CD4-positive, alpha-beta T cell treated with Interferon gamma for 1 hour (primary cell): ENCODE results near the gene SIPA1L2.
A peak's percentile ranks its signal among the peaks of the same experiment; 100 is the strongest.

Experiments
- DNase-seq: peaks from one replicate; pipeline ENCODE4 v3.0.0-alpha.2; 2020

SIPA1L2 gene

GRCh38 chr1:232648316-232648715 lies 18.4 kb upstream of the SIPA1L2 start:
- no peak for DNase-seq

GRCh38 chr1:232644209-232644608 lies 14.3 kb upstream of the SIPA1L2 start:
- no peak for DNase-seq

GRCh38 chr1:232643251-232643650 lies 13.3 kb upstream of the SIPA1L2 start:
- no peak for DNase-seq

GRCh38 chr1:232641507-232641906 lies 11.6 kb upstream of the SIPA1L2 start:
- DNase-seq = no peak

GRCh38 chr1:232636799-232637198 lies 6.9 kb upstream of the SIPA1L2 start:
- no peak for DNase-seq

GRCh38 chr1:232635778-232636356 lies 5.9 kb upstream of the SIPA1L2 start:
- no peak for DNase-seq

- no peak for DNase-seq
Measured at GRCh38 chr1:232635279-232635678, 5.3 kb upstream of the SIPA1L2 start.

GRCh38 chr1:232634096-232634495 lies 4.2 kb upstream of the SIPA1L2 start:
- DNase-seq = peak; percentile 41

- no peak for DNase-seq
Measured at GRCh38 chr1:232630894-232631195, 912 bp upstream of the SIPA1L2 start.

GRCh38 chr1:232629250-232630046 lies 485 bp downstream of the SIPA1L2 start:
- DNase-seq = no peak

- DNase-seq = no peak
Measured at GRCh38 chr1:232628335-232629249, 1.3 kb downstream of the SIPA1L2 start.

- no peak for DNase-seq
Measured at GRCh38 chr1:232627645-232628334, 2.1 kb downstream of the SIPA1L2 start.

GRCh38 chr1:232627171-232627570 lies 2.8 kb downstream of the SIPA1L2 start:
- no peak for DNase-seq

GRCh38 chr1:232626452-232626851 lies 3.5 kb downstream of the SIPA1L2 start:
- no peak for DNase-seq

GRCh38 chr1:232625319-232625868 lies 4.5 kb downstream of the SIPA1L2 start:
- DNase-seq = no peak

- DNase-seq = no peak
Measured at GRCh38 chr1:232624546-232625281, 5.2 kb downstream of the SIPA1L2 start.

- DNase-seq = no peak
Measured at GRCh38 chr1:232622981-232623380, 7.0 kb downstream of the SIPA1L2 start.

GRCh38 chr1:232622378-232622777 lies 7.6 kb downstream of the SIPA1L2 start:
- no peak for DNase-seq

- DNase-seq = no peak
Measured at GRCh38 chr1:232621050-232621449, 8.9 kb downstream of the SIPA1L2 start.

GRCh38 chr1:232620356-232620969 lies 9.5 kb downstream of the SIPA1L2 start:
- DNase-seq = no peak

GRCh38 chr1:232617237-232617636 lies 12.7 kb downstream of the SIPA1L2 start:
- DNase-seq = no peak
